SK-N-DZ (cell line): ENCODE results near the gene CLIP4.
A peak's percentile ranks its signal among the peaks of the same experiment; 100 is the strongest.
"Not testable (repeated sequence)": the region's sequence is repeated elsewhere in the genome, so short reads cannot be mapped to it uniquely, and the experiment has no call there.

Experiments
- DNase-seq: peaks from one replicate; pipeline ENCODE4 v3.0.0-alpha.2; 2015; ENCODE audit warnings: low spot score

Gene CLIP4

GRCh38 chr2:29104688-29105087 is 10.5 kb upstream of the CLIP4 start:
- no peak for DNase-seq

GRCh38 chr2:29105375-29105774 is 9.8 kb upstream of the CLIP4 start:
- DNase-seq: peak; percentile 28

GRCh38 chr2:29106256-29106655 is 9.0 kb upstream of the CLIP4 start:
- no peak for DNase-seq

DNA sequence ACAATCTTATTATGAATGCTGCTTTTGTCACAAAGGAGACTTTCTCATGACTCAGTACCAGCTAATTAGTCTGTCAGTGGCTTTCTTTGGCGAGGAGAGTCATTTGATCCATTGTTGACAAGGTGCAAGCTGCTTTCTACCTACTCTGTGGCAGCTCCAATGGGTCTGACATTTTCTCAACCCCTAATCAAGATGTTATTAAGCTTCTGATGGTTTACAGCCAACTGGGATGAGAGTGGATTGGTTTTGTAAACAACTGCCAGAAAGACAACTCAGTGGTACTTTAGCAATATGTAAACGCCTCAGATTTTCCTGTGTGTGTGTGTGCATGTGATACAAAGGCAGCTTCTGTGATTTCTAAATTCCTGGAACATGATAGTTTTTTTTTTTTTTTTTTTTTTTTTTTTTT is 8.2 kb upstream of the CLIP4 start:
- no peak for DNase-seq

GRCh38 chr2:29107547-29107946 is 7.7 kb upstream of the CLIP4 start:
- DNase-seq: not testable (repeated sequence)

- DNase-seq: no peak
Observed at GRCh38 chr2:29108225-29108624, 7.0 kb upstream of the CLIP4 start.

- no peak for DNase-seq
Observed at GRCh38 chr2:29109246-29109645, 6.0 kb upstream of the CLIP4 start.

- DNase-seq: no peak
Observed at GRCh38 chr2:29110916-29111535, 4.2 kb upstream of the CLIP4 start.

DNA sequence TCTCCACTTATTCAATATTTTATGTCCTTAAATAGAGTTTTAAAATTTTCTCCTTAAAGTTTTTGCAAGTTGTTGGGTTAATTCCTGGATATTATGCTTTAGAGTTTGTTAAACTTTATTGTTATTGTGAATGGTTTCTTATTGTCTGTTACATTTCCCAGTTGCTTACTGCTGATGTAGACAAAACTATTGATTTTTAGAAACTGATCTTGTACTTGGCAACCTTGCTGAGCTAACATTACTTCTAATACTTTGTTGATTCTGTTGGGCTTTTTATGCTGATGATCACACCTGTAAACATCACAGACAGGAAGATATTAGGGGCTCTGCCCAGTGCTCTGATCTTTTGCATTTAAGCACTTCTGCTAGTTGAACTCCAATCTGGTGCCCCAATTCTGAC is 2.8 kb upstream of the CLIP4 start:
- DNase-seq: no peak

DNA sequence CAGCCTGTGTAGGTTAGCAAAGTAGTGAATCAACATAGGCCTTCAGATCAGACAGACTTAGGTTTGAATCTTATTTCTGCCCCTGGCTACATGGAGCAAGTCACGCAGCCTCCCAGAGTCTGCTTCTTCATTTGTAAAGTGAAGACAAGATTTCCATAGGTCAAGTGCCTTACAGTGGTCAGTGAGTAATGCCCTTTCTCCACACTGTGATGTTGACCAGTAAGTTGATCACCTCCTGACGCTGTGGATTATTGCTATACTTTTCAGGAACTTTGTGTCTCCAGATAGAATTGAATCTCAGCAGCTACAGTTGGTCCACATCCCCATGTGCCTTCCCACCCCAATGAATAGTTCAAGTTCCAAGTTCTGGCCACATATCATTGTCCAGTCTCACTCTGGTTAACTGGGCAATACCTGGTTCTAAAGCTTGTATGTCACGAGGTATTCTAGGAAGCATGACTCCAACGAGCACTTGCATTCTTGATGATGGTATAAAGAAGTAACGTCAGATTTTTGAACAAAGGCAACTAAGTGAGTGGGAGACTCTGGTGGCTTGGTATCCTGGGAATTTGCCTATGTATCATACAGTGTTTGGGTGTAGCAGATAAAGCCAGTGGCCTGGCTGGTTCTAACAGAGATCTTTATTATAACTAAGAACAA is 2.1 kb upstream of the CLIP4 start:
- DNase-seq: no peak

DNA sequence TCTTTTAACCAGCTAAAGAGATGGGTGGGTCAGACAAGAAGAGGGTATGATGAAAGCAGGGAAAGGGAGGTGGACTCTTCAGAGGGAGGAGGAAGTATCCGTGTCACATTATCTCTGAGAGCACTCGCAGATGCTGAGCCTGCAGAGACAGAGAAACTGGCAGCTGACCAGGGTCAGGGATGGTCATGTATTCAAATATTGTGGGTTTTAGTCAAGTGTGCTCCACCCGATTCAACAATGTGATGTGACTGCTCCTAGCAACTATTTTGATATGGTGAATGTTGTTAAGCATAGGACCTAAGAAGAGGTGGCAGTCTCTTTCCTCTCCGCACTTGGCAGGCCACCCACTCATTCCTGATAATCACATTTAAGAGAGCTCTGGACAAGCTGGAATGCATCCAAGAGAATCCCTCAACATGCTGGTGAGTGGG is 1.3 kb upstream of the CLIP4 start:
- DNase-seq: peak; percentile 58

GRCh38 chr2:29114586-29114945 is 649 bp upstream of the CLIP4 start:
- DNase-seq: peak; percentile 70

- DNase-seq: peak; percentile 70
Observed at GRCh38 chr2:29115797-29116781, 874 bp downstream of the CLIP4 start.

- DNase-seq: no peak
Observed at GRCh38 chr2:29117636-29118303, 2.6 kb downstream of the CLIP4 start.

DNA sequence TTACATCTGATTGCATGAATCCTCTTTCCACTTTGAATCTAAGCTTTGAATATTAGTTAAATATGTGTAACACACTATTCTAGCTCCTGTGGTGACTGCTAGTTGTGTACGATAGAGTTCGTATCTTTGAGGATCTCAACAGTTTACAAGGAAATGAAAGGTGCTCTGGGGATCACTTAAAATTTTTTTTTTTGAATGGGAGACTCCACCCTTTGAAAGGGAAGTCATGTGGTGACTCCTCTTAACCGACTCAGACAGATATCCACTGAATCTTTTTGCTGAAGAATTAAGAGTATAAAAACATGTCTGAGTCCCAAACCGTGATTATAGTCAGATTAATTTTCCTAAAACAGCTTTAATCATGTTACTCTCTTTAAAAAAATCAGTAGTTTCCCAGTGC is 4.0 kb downstream of the CLIP4 start:
- no peak for DNase-seq

DNA sequence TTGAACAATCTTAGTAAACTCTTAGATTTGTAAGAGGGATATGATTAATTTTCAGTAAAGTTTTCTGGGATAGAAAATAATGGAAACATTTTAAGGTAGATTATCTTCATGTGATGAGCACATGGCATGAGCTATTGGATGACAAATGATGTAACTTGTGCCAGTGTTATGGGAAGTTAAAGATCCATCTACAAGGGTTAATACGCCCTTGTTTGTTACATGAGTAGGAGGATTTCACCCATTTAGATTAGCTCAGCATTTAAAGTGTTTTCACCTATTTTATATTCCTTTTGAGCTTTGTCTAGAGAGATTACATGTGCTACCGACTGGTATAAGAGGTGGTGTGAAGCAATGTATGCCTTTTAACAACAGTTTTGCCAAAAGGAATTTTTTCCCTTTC is 5.6 kb downstream of the CLIP4 start:
- no peak for DNase-seq

- DNase-seq: no peak
Observed at GRCh38 chr2:29123617-29124349, 8.6 kb downstream of the CLIP4 start.

DNA sequence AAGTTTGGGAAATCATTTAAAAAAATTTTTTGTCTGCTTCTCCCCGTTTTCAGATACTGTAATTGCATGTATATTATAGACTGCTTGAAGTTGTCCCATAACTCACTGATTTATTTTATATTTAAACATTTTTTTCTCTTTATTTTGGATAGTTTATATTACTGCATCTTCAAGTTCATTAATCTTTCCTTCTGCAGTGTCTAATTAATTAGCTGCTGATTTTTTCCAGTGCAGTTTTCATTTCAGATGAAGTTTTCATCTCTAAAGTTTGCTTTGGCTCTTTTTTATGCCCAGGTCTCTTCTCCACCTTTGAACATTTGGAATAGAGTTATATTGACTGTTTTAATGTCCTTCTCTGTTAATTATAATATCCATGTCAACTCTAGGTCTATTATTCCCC is 9.3 kb downstream of the CLIP4 start:
- no peak for DNase-seq

GRCh38 chr2:29129586-29130281 is 14.5 kb downstream of the CLIP4 start:
- DNase-seq: no peak

DNA sequence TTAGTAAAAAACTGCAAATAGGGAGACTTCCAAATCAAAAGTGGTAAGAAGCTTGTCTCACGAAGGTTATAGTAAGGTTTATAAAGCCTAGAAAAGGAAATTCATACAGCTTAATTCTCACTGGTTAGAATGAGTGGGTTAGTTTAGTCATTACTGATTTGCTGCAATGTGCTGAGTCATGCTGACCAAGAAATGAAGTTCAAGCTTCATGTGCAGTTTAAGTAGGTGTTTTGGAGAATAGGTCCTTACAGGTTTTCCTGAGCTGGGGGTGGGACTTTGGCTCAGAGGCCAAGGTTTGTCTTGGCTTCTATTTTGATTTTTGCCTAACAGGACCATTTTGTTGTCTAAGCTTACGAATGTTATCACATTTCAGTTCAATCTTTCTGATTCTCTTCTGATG is 15.1 kb downstream of the CLIP4 start:
- no peak for DNase-seq

GRCh38 chr2:29134933-29135332 is 19.7 kb downstream of the CLIP4 start:
- no peak for DNase-seq
